GM23338 (cell line): ENCODE results near the gene CRELD1. TPM values are rescaled to one million over a fixed set of nuclear protein-coding genes. Genes with fewer than 3 reads are reported as not detected.

Experiments
- ATAC-seq: fragments of 200-7000 bp; cut with Tn5 transposase; 3 replicates; pipeline ENCODE4 v1.9.1; 2020
- DNase-seq: peaks from one replicate; pipeline ENCODE4 v3.0.0-alpha.2; 2015; ENCODE audit warnings: low spot score
- H2AFZ ChIP-seq: fragments of 200-600 bp; sonication (generic); 2 replicates; pipeline ENCODE4 v1.8.0; 2016; ENCODE audit warnings: antibody characterized with exemption, mild to moderate bottlenecking, moderate library complexity
- H3F3A ChIP-seq: fragments of 200-600 bp; sonication (generic); replicated peaks from 2 replicates; pipeline ENCODE4 v1.8.0; 2017; ENCODE audit warnings: antibody characterized with exemption, mixed run types, low read depth
- H3K27ac ChIP-seq: fragments of 200-600 bp; sonication (generic); 2 replicates; pipeline ENCODE4 v1.6.1; 2016; ENCODE audit warnings: low read depth
- H3K27me3 ChIP-seq: fragments of 200-600 bp; sonication (generic); 2 replicates; pipeline ENCODE4 v1.8.0; 2016; ENCODE audit warnings: mild to moderate bottlenecking, mixed run types, moderate library complexity; ENCODE audit not compliant: insufficient read depth
- H3K36me3 ChIP-seq: fragments of 200-600 bp; sonication (generic); 2 replicates; pipeline ENCODE4 v1.8.0; 2016; ENCODE audit warnings: mild to moderate bottlenecking; ENCODE audit not compliant: insufficient read depth
- H3K4me1 ChIP-seq: fragments of 200-600 bp; sonication (generic); 2 replicates; pipeline ENCODE4 v1.8.0; 2016; ENCODE audit warnings: mild to moderate bottlenecking, moderate library complexity; ENCODE audit not compliant: insufficient read depth
- H3K4me2 ChIP-seq: fragments of 200-600 bp; sonication (generic); 2 replicates; pipeline ENCODE4 v1.7.1; 2017; ENCODE audit warnings: mixed run types
- H3K4me3 ChIP-seq: fragments of 200-600 bp; sonication (generic); 2 replicates; pipeline ENCODE4 v1.6.1; 2016; ENCODE audit warnings: mixed run types
- H3K79me2 ChIP-seq: fragments of 200-600 bp; sonication (generic); replicated peaks from 2 replicates; pipeline ENCODE4 v1.8.0; 2017; ENCODE audit warnings: mild to moderate bottlenecking; ENCODE audit not compliant: insufficient read depth
- H3K9me2 ChIP-seq: fragments of 200-600 bp; sonication (generic); 2 replicates; pipeline ENCODE4 v1.8.0; 2017; ENCODE audit not compliant: insufficient read depth
- H4K20me1 ChIP-seq: fragments of 200-600 bp; sonication (generic); replicated peaks from 2 replicates; pipeline ENCODE4 v1.8.0; 2017; ENCODE audit warnings: mild to moderate bottlenecking; ENCODE audit not compliant: insufficient read depth
- H3K27ac Mint-ChIP-seq: 2 replicates; pipeline ENCODE4 v1.8.0; 2020; ENCODE audit warnings: inconsistent platforms, mild to moderate bottlenecking, moderate library complexity, mixed read lengths
- H3K27me3 Mint-ChIP-seq: 3 replicates; pipeline ENCODE4 v1.8.0; 2022; ENCODE audit warnings: low read depth, mild to moderate bottlenecking, moderate library complexity, mixed read lengths, inconsistent platforms; ENCODE audit not compliant: insufficient read depth, poor library complexity
- H3K36me3 Mint-ChIP-seq: 3 replicates; pipeline ENCODE4 v1.8.0; 2021; ENCODE audit warnings: low read depth, mild to moderate bottlenecking, inconsistent platforms, moderate library complexity, mixed read lengths
- H3K4me1 Mint-ChIP-seq: 3 replicates; pipeline ENCODE4 v1.8.0; 2020; ENCODE audit warnings: mild to moderate bottlenecking, inconsistent platforms, mixed read lengths
- H3K4me3 Mint-ChIP-seq: 3 replicates; pipeline ENCODE4 v1.8.0; 2021; ENCODE audit warnings: moderate library complexity, mild to moderate bottlenecking, inconsistent platforms, mixed read lengths
- H3K9me3 Mint-ChIP-seq: 3 replicates; pipeline ENCODE4 v1.8.0; 2020; ENCODE audit warnings: moderate library complexity, mild to moderate bottlenecking, inconsistent platforms, mixed read lengths
- CREB1 ChIP-seq: fragments of 250-450 bp; sonication (Bioruptor Pico); IDR thresholded peaks from 2 replicates; pipeline ENCODE4 v1.5.0; 2020; ENCODE audit warnings: low read depth, mild to moderate bottlenecking, moderate library complexity
- CTCF ChIP-seq, 2 experiments: fragments of 200-600 bp in 1 of 2; sonication (generic) in 1 of 2; conservative IDR thresholded peaks; 2 replicates each; pipeline versions ENCODE4 v1.5.1 to v1.6.1; 2016 to 2017; ENCODE audit warnings: antibody characterized with exemption in 2 of 2, low read depth in 2 of 2, mild to moderate bottlenecking in 2 of 2, moderate library complexity in 1 of 2
- ETS1 ChIP-seq: IDR thresholded peaks from 2 replicates; pipeline ENCODE4 v1.6.1; 2016; ENCODE audit warnings: antibody characterized with exemption
- EZH2 ChIP-seq: fragments of 200-600 bp; sonication (generic); IDR thresholded peaks from one replicate; pipeline ENCODE4 v1.8.0; 2017; ENCODE audit warnings: antibody characterized with exemption, mild to moderate bottlenecking, low read depth; ENCODE audit not compliant: unreplicated experiment
- EZH2phosphoT487 ChIP-seq: fragments of 200-600 bp; sonication (generic); IDR thresholded peaks from one replicate; pipeline ENCODE4 v1.8.1; 2018; ENCODE audit warnings: antibody characterized with exemption; ENCODE audit not compliant: unreplicated experiment
- JUNB ChIP-seq: IDR thresholded peaks from one replicate; pipeline ENCODE4 v1.6.1; 2016; ENCODE audit warnings: antibody characterized with exemption; ENCODE audit not compliant: unreplicated experiment
- NANOG ChIP-seq: IDR thresholded peaks from 2 replicates; pipeline ENCODE4 v1.6.1; 2016; ENCODE audit warnings: antibody characterized with exemption, borderline replicate concordance
- POLR2AphosphoS5 ChIP-seq: IDR thresholded peaks from 2 replicates; pipeline ENCODE4 v1.6.1; 2016; ENCODE audit warnings: antibody characterized with exemption, low read depth
- REST ChIP-seq: IDR thresholded peaks from one replicate; pipeline ENCODE4 v1.6.1; 2018; ENCODE audit warnings: antibody characterized with exemption; ENCODE audit not compliant: unreplicated experiment
- STAT1 ChIP-seq: IDR thresholded peaks from one replicate; pipeline ENCODE4 v1.6.1; 2016; ENCODE audit warnings: antibody characterized with exemption; ENCODE audit not compliant: unreplicated experiment
- ZNF114 ChIP-seq: fragments of 250-450 bp; sonication (Bioruptor Pico); IDR thresholded peaks from 2 replicates; pipeline ENCODE4 v1.5.0; 2020; ENCODE audit warnings: mild to moderate bottlenecking, moderate library complexity
- ZNF331 ChIP-seq: fragments of 250-450 bp; sonication (Bioruptor Pico); IDR thresholded peaks from 2 replicates; pipeline ENCODE4 v1.5.0; 2020; ENCODE audit warnings: low read depth, mild to moderate bottlenecking, moderate library complexity
- ZNF462 ChIP-seq: fragments of 250-450 bp; sonication (Bioruptor Pico); IDR thresholded peaks from 2 replicates; pipeline ENCODE4 v1.5.0; 2020; ENCODE audit warnings: mild to moderate bottlenecking, moderate library complexity
- polyA plus RNA-seq: library from polyadenylated mRNA; unstranded; fragments of >200 nt; fragmentation: Nextera tagmentation; extraction: Ambion mirVana; gene quantifications from 2 replicates; pipeline ENCODE4 v1.2.1, GENCODE V29; 2016
- total RNA-seq: library from RNA; depleted of rRNA; stranded (reverse); fragments of >200 nt; shearing (Covaris generic); gene quantifications from 2 replicates; pipeline ENCODE4 v1.2.3, GENCODE V29; 2014

The CRELD1 gene
- total and polyA plus RNA-seq, 2 experiments from 2014 or later, result 11.5 to 13.1 TPM

- no peaks in the 10 kb centered on the region; the same call in 1 of the 2 replicates for H3F3A ChIP-seq
- H3K27ac ChIP-seq, result no peak overlapping the region
- H3K36me3 ChIP-seq, result no peaks in the 10 kb centered on the region
- DNase-seq (no peak), ATAC-seq (no peak)
- Mint-ChIP-seq H3K36me3 (peaks cover 13% of the 10 kb centered on the region; the same call in 2 of the 3 replicates), H3K27me3 (peaks cover 17% of the 10 kb centered on the region), H3K9me3 (no peaks in the 10 kb centered on the region; the same call in 2 of the 3 replicates), H3K4me1 (no peaks in the 10 kb centered on the region), H3K27ac (no peak overlapping the region), H3K4me3 (no peak overlapping the region)
- no peak overlapping the region for H3K4me3 ChIP-seq
- no peaks in the 10 kb centered on the region; the same call in 1 of the 2 replicates for H3K27me3 ChIP-seq
- no peaks in the 10 kb centered on the region for H4K20me1 ChIP-seq
- H2AFZ ChIP-seq, result no peak overlapping the region
- H3K9me2 ChIP-seq, result no peaks in the 10 kb centered on the region
- H3K79me2 ChIP-seq, result no peaks in the 10 kb centered on the region
- peaks cover 4% of the 10 kb centered on the region; the same call in 1 of the 2 replicates for H3K4me1 ChIP-seq
- TF ChIP-seq REST (no peak), ZNF331 (CRISPR knock-in tag) (no peak), STAT1 (no peak), ZNF462 (CRISPR knock-in tag) (no peak), JUNB (no peak), EZH2 (no peak), ZNF114 (CRISPR knock-in tag) (no peak), CREB1 (CRISPR knock-in tag) (no peak), POLR2AphosphoS5 (no peak; the same call in 1 of the 2 replicates), EZH2phosphoT487 (no peak), ETS1 (no peak), CTCF (conservative IDR thresholded peaks at IDR 0.05; ENCODE audit: low read depth in 2 of 2) (no peak), NANOG (no peak)
- no peak overlapping the region for H3K4me2 ChIP-seq
Measured at GRCh38 chr3:9942934-9943690, 9.5 kb downstream of the CRELD1 start.
